ENCODE results near the gene GABRA1. TPM values are rescaled to one million over a fixed set of nuclear protein-coding genes. Genes with fewer than 3 reads are reported as not detected.

Gene GABRA1
- total RNA-seq, 1 experiment from 2014 or later: not detected

DNA sequence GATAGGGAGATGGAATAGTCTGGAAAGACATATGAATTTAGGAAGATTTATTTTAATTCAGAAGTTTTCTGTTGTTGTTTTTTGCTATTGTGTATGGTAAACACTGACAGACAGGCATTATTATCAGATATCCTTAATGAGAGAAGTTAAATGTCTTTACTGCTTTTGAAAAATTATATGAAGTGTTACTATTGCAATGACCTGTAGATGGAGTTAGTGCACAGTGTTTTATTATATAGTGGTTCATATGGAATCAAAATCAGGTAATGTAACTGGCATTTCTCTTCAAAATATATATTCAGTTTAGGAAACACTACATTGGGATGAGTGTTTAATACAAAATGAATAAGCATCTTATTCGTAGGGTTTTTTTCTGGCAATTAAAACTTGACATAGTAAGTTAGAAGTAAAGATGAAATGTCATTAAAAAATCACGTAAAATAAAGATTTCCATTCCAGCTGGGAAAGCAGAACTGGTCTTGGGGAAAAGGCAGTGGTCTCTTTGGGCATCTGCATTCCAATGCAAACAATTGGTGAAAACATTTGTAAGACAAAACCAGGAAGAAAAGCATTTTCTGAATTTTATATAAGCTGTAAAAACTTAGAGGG lies 3.9 kb downstream of the GABRA1 start:
- Histone ChIP-seq H3K4me2 (ENCODE audit: low read length) (no peak overlapping the region), H3K79me2 (ENCODE audit: insufficient read depth, low read length) (no peaks in the 10 kb centered on the region), H3K4me1 (ENCODE audit: control insufficient read depth in 1 of 2, insufficient read depth in 2 of 2, low read length in 2 of 2) (no peaks in the 10 kb centered on the region), H3K9me2 (ENCODE audit: insufficient read depth) (no peaks in the 10 kb centered on the region), H3K4me3 (replicated peaks in 1 of 2; ENCODE audit: low read depth in 1 of 2, low read length in 2 of 2) (no peak overlapping the region), H2AFZ (ENCODE audit: low read depth, low read length, poor library complexity, severe bottlenecking) (no peak overlapping the region), H3K9ac (ENCODE audit: low read length) (no peak overlapping the region), H3K36me3 (ENCODE audit: control insufficient read depth in 1 of 2, insufficient read depth in 2 of 2, low read length in 2 of 2) (no peaks in the 10 kb centered on the region), H3K27me3 (ENCODE audit: insufficient read depth, low read length) (no peaks in the 10 kb centered on the region), H3K9me3 (ENCODE audit: control insufficient read depth in 1 of 2, insufficient read depth in 1 of 2, low read depth in 1 of 2, low read length in 2 of 2) (no peaks in the 10 kb centered on the region; a peak in 1 of 4 replicates), H3K27ac (ENCODE audit: low read depth, low read length) (no peak overlapping the region), H4K20me1 (ENCODE audit: insufficient read depth) (no peaks in the 10 kb centered on the region)
- CTCF ChIA-PET: no interaction called here
- ATAC-seq: no peak
- RAD21 ChIA-PET (ENCODE audit: low non-redundant PET in 1 of 2, low total read pairs in 2 of 2, uncharacterized antibody in 2 of 2, unreplicated experiment in 2 of 2): no interaction called here
- no peak for DNase-seq (ENCODE audit: low read depth, low spot score)
- POLR2A ChIA-PET: no interaction called here
- no peak for TF ChIP-seq SRF (IDR thresholded peaks at IDR 0.05; ENCODE audit: low read depth)
- TF ChIP-seq, protein P1, sequence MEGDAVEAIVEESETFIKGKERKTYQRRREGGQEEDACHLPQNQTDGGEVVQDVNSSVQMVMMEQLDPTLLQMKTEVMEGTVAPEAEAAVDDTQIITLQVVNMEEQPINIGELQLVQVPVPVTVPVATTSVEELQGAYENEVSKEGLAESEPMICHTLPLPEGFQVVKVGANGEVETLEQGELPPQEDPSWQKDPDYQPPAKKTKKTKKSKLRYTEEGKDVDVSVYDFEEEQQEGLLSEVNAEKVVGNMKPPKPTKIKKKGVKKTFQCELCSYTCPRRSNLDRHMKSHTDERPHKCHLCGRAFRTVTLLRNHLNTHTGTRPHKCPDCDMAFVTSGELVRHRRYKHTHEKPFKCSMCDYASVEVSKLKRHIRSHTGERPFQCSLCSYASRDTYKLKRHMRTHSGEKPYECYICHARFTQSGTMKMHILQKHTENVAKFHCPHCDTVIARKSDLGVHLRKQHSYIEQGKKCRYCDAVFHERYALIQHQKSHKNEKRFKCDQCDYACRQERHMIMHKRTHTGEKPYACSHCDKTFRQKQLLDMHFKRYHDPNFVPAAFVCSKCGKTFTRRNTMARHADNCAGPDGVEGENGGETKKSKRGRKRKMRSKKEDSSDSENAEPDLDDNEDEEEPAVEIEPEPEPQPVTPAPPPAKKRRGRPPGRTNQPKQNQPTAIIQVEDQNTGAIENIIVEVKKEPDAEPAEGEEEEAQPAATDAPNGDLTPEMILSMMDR (IDR thresholded peaks at IDR 0.05 in 2 of 3, conservative IDR thresholded peaks at IDR 0.05 in 1 of 3; ENCODE audit: borderline replicate concordance in 1 of 3, insufficient read depth in 1 of 3, low read depth in 2 of 3, low read length in 2 of 3): peak in 2 of 3 experiments; percentile 16 to 43; a peak in 3 of 6 replicates
- TF ChIP-seq RAD21 (IDR thresholded peaks at IDR 0.05; ENCODE audit: low read depth): peak; percentile 35; the same call in 1 of the 2 replicates
- TF ChIP-seq CEBPB (IDR thresholded peaks at IDR 0.05; ENCODE audit: low read depth): no peak
- no peak for TF ChIP-seq POLR2A (IDR thresholded peaks at IDR 0.05; ENCODE audit: borderline replicate concordance, extremely low read depth, insufficient read depth, insufficient read length)
- BruUV-seq (replicated peaks): no TSS peak
- intact Hi-C loops (cut with micrococcal nuclease): loop anchor here (2.0 to 5.0 kb wide), 2 partner anchors 1496 to 1557 kb away; no protein-coding TSS in a partner anchor

DNA sequence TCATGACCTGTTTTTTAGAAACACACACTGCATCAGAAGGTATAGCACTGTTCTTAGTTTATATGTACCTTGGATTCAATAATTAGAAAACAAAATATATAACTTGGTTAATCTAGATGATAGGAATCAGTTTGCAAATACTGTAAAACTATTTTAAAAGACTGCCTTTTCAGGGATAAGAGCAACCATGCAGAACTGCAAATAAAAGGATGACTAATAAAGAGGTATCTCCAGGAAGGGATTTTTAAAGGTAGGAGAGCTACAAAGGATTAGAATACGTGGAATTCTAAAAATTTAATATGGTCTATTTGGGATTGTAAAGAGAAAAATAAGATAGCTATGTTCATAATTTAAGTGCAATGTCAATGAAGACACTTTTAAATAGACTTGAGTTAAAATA lies 9.4 kb downstream of the GABRA1 start:
- Histone ChIP-seq H2AFZ (ENCODE audit: low read depth, low read length, poor library complexity, severe bottlenecking) (no peak overlapping the region), H3K9me3 (ENCODE audit: control insufficient read depth in 1 of 2, insufficient read depth in 1 of 2, low read depth in 1 of 2, low read length in 2 of 2) (no peaks in the 10 kb centered on the region; a peak in 1 of 4 replicates), H3K9me2 (ENCODE audit: insufficient read depth) (no peaks in the 10 kb centered on the region), H3K27ac (ENCODE audit: low read depth, low read length) (no peak overlapping the region), H3K9ac (ENCODE audit: low read length) (no peak overlapping the region), H3K79me2 (ENCODE audit: insufficient read depth, low read length) (no peaks in the 10 kb centered on the region), H3K27me3 (ENCODE audit: insufficient read depth, low read length) (no peaks in the 10 kb centered on the region), H3K4me2 (ENCODE audit: low read length) (no peak overlapping the region), H3K4me1 (ENCODE audit: control insufficient read depth in 1 of 2, insufficient read depth in 2 of 2, low read length in 2 of 2) (no peaks in the 10 kb centered on the region), H4K20me1 (ENCODE audit: insufficient read depth) (no peaks in the 10 kb centered on the region), H3K36me3 (ENCODE audit: control insufficient read depth in 1 of 2, insufficient read depth in 2 of 2, low read length in 2 of 2) (no peaks in the 10 kb centered on the region), H3K4me3 (replicated peaks in 1 of 2; ENCODE audit: low read depth in 1 of 2, low read length in 2 of 2) (no peak overlapping the region)
- BruUV-seq (replicated peaks): no TSS peak
- intact Hi-C loops (cut with micrococcal nuclease): no loop called here
- no peak for DNase-seq (ENCODE audit: low read depth, low spot score)
- ChIA-PET RAD21 (ENCODE audit: low non-redundant PET in 1 of 2, low total read pairs in 2 of 2, uncharacterized antibody in 2 of 2, unreplicated experiment in 2 of 2) (no interaction called here), POLR2A (no interaction called here), CTCF (no interaction called here)
- ATAC-seq: no peak
- no peak for TF ChIP-seq ZFX (IDR thresholded peaks at IDR 0.05)
- TF ChIP-seq, protein P2, sequence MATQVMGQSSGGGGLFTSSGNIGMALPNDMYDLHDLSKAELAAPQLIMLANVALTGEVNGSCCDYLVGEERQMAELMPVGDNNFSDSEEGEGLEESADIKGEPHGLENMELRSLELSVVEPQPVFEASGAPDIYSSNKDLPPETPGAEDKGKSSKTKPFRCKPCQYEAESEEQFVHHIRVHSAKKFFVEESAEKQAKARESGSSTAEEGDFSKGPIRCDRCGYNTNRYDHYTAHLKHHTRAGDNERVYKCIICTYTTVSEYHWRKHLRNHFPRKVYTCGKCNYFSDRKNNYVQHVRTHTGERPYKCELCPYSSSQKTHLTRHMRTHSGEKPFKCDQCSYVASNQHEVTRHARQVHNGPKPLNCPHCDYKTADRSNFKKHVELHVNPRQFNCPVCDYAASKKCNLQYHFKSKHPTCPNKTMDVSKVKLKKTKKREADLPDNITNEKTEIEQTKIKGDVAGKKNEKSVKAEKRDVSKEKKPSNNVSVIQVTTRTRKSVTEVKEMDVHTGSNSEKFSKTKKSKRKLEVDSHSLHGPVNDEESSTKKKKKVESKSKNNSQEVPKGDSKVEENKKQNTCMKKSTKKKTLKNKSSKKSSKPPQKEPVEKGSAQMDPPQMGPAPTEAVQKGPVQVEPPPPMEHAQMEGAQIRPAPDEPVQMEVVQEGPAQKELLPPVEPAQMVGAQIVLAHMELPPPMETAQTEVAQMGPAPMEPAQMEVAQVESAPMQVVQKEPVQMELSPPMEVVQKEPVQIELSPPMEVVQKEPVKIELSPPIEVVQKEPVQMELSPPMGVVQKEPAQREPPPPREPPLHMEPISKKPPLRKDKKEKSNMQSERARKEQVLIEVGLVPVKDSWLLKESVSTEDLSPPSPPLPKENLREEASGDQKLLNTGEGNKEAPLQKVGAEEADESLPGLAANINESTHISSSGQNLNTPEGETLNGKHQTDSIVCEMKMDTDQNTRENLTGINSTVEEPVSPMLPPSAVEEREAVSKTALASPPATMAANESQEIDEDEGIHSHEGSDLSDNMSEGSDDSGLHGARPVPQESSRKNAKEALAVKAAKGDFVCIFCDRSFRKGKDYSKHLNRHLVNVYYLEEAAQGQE (IDR thresholded peaks at IDR 0.05; ENCODE audit: low read depth): no peak
- no peak for TF ChIP-seq SIN3A (IDR thresholded peaks at IDR 0.05; ENCODE audit: low read depth)
- no peak for TF ChIP-seq RAD21 (IDR thresholded peaks at IDR 0.05; ENCODE audit: low read depth)
- TF ChIP-seq SRF (IDR thresholded peaks at IDR 0.05; ENCODE audit: low read depth): no peak
- TF ChIP-seq EZH2phosphoT487 (IDR thresholded peaks at IDR 0.05; ENCODE audit: borderline replicate concordance): no peak
- TF ChIP-seq, protein P3, sequence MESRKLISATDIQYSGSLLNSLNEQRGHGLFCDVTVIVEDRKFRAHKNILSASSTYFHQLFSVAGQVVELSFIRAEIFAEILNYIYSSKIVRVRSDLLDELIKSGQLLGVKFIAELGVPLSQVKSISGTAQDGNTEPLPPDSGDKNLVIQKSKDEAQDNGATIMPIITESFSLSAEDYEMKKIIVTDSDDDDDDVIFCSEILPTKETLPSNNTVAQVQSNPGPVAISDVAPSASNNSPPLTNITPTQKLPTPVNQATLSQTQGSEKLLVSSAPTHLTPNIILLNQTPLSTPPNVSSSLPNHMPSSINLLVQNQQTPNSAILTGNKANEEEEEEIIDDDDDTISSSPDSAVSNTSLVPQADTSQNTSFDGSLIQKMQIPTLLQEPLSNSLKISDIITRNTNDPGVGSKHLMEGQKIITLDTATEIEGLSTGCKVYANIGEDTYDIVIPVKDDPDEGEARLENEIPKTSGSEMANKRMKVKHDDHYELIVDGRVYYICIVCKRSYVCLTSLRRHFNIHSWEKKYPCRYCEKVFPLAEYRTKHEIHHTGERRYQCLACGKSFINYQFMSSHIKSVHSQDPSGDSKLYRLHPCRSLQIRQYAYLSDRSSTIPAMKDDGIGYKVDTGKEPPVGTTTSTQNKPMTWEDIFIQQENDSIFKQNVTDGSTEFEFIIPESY (IDR thresholded peaks at IDR 0.05; ENCODE audit: extremely low read depth, insufficient replicate concordance, low read length): no peak
- no peak for TF ChIP-seq EGR1 (IDR thresholded peaks at IDR 0.05; ENCODE audit: low read depth)
- TF ChIP-seq ZNF274 (IDR thresholded peaks at IDR 0.05; ENCODE audit: low read depth, low read length): no peak
- TF ChIP-seq FOSL1 (IDR thresholded peaks at IDR 0.05; ENCODE audit: low read depth): no peak
